Renal cortical epithelial cell (primary cell): ENCODE measurements around the gene FAM110A. TPM values are rescaled to one million over a fixed set of nuclear protein-coding genes. Genes with fewer than 3 reads are reported as not detected.
"Not testable (repeated sequence)": the region's sequence is repeated elsewhere in the genome, so short reads cannot be mapped to it uniquely, and the experiment has no call there.

Experiments
- DNase-seq: peaks from one replicate; pipeline ENCODE4 v3.0.0-alpha.2; 2011; ENCODE audit warnings: low read depth
- total RNA-seq: library from RNA; depleted of rRNA; stranded (reverse); fragments of >200 nt; gene quantifications from 2 replicates; pipeline ENCODE4 v1.2.3, GENCODE V29; 2014

Gene FAM110A
- total RNA-seq, 1 donor from 2014 or later = 3.2 TPM

GRCh38 chr20:873875-874607 is 40.5 kb downstream of the FAM110A start:
- no peak for DNase-seq

GRCh38 chr20:875115-875514 is 41.6 kb downstream of the FAM110A start:
- no peak for DNase-seq

GRCh38 chr20:877814-878213 is 44.3 kb downstream of the FAM110A start:
- DNase-seq = no peak

DNA sequence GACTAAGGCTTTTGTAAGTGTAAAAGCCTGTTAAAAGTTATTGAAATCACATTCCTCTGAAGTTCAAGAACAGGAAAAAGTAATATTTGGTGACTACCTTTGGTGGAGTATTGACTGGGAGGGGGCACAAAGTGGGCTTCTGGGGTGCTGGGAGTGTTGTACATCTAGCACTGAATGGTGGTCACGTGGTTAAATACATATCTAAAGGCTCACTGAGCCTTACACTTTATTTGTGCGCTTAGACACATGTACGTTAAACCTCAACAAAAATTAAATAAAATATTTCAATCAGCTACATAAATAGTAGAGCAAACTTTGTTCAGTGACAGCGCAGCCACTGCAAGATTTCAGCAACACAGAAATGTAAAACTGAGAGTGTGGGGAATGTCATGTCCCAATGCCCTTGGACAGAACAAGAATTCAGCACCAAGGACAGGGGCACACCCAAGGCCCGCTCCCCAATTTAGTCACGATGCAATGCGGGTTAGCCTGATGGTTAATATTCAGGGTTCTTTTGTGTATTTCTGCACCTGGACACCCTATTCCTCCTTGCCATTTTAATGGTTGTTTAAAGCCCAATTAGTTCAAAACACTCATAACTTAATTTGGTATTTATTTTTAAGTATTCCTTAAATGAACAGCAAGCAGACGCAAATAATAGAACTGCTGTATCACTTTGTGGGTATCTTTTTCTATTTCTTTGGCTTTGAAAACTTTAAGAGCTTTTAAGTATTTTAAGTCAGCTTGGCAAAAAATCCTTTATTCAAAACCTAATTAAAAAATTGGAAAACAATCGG is 45.2 kb downstream of the FAM110A start:
- DNase-seq = peak; percentile 11

DNA sequence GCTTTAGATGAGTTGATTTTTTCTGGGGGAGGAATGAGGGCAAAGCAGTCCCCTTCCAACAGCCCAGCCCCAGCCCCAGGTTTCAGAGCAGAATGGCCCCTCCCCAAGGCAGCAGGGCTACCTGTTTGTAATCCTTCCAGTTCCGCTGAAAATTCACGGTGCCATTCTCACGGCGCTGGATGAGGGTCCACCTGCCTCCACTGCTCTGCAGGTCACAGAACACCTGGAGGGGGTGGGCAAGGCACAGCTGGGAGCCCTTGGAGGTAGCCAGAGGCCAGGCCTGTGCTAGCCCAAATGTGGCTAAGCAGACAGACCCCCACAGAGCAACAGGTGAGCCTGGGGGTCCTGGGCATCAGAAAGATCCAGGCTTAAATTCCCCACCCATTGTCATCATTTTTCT is 46.1 kb downstream of the FAM110A start:
- DNase-seq = no peak

- peak; percentile 71 for DNase-seq
Observed at GRCh38 chr20:881051-881782, 47.7 kb downstream of the FAM110A start.

- no peak for DNase-seq
Observed at GRCh38 chr20:881783-882144, 48.2 kb downstream of the FAM110A start.

DNA sequence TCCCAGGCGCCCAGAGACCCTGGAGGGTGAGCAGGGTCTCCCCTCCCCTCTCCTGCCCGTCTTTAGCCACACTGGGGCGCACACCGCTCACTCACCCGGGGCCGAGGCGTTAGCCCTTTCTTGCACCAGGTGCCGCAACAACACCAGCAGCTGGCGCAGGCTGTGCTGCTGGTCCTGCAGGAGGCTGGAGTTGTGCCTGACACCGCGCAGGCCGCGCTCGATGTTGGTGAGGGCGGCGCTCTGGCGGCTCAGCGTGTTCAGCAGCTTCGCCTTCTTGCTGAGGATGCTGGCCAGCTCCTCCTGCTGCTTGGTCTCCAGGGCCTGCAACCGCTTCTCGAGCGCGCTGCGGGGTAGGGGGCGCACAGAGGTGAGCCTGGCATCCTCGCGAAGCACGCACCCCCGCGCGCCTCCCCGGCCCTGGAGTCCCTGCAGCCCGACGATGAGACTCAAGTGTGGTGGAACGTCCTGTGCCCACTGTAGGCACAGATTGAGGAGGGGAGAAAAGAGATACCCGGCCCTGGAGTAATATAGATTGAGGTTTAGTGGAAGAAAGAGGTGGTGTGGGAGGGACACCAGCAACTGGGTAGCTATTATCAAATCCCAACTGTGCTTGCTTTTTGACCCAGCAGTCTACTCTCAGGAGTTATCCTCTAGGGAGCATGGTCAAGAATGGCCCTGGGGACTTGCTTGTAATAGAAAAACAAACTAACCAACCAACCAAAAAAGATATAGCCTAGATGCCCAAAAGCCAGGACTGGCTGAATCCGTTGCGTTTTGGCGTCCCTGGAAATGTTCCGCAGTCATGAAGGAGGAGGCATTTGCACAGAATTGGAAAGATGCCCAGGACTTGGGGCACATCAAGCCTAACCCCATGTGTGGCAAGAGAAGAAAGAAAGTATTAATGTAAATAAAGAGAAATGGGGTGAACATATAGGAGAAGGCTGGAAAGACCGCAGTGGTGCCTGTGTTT is 51.8 kb downstream of the FAM110A start:
- peak; percentile 41 for DNase-seq

- no peak for DNase-seq
Observed at GRCh38 chr20:887137-887536, 53.6 kb downstream of the FAM110A start.

GRCh38 chr20:888057-888456 is 54.5 kb downstream of the FAM110A start:
- no peak for DNase-seq

GRCh38 chr20:889106-889505 is 55.6 kb downstream of the FAM110A start:
- DNase-seq = no peak

DNA sequence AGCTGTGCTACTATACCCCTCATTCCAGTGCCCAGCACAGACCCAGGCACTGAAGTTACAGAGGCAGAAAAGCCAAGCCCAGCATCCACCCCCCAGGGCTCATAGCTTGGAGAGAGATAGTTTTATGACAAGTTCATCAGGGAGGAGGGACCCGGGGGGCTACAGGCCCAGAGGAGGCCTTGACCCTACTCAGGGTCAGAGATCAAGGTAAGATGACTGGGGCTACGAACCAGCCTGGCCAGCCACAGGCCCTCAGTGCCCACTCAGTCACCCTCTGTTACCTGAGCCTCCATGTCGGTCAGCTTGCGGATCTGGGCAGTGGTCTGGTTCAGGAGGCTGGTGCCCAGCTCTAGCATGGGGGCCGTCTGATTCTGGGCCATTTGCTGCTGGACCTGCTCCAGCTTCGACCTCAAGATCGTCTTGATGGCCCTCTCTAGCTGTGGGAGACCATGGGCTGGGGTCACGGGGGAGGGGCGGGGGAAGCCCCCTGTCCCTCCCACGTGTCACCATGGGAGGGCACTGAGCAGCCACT is 56.5 kb downstream of the FAM110A start:
- no peak for DNase-seq

- DNase-seq = no peak
Observed at GRCh38 chr20:890666-891057, 57.1 kb downstream of the FAM110A start.

GRCh38 chr20:891058-891705 is 57.7 kb downstream of the FAM110A start:
- peak; percentile 72 for DNase-seq

DNA sequence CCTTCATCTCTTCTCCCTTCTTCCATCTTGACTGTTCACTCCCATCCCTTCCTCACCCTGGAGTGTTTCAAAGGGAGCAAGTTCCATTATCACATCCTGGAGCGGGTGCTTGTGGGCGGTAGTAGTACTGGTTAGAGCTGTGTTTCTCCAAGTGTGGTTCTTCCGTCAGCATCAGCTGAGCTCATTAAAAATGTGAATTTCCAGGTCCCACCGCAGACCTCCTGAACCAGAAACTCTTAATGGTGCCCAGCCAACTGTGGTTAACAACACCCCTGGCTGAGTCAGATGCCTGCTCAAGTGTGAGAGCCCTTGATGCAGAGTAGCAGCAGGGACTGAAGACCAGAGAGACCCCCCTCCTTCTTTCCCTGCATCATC is 58.2 kb downstream of the FAM110A start:
- DNase-seq = peak; percentile 98

GRCh38 chr20:892371-892770 is 58.9 kb downstream of the FAM110A start:
- not testable (repeated sequence) for DNase-seq
